Fibroblast of lung (primary cell): ENCODE measurements around the gene ZC3HAV1.

Experiments
- CTCF ChIP-seq, 2 donors: IDR thresholded peaks in 1 of 2; conservative IDR thresholded peaks in 1 of 2; 1 replicate in 1 of 2; 2 replicates in 1 of 2; pipeline ENCODE4 v1.5.1; 2011 to 2012; ENCODE audit warnings: low read length in 2 of 2, control low read depth in 1 of 2, inconsistent platforms in 1 of 2, low read depth in 1 of 2, mild to moderate bottlenecking in 1 of 2
- EZH2 ChIP-seq: IDR thresholded peaks from 2 replicates; pipeline ENCODE4 v1.5.1; 2012; ENCODE audit warnings: low read length, control low read depth, mild to moderate bottlenecking; ENCODE audit errors: missing control alignments

DNA sequence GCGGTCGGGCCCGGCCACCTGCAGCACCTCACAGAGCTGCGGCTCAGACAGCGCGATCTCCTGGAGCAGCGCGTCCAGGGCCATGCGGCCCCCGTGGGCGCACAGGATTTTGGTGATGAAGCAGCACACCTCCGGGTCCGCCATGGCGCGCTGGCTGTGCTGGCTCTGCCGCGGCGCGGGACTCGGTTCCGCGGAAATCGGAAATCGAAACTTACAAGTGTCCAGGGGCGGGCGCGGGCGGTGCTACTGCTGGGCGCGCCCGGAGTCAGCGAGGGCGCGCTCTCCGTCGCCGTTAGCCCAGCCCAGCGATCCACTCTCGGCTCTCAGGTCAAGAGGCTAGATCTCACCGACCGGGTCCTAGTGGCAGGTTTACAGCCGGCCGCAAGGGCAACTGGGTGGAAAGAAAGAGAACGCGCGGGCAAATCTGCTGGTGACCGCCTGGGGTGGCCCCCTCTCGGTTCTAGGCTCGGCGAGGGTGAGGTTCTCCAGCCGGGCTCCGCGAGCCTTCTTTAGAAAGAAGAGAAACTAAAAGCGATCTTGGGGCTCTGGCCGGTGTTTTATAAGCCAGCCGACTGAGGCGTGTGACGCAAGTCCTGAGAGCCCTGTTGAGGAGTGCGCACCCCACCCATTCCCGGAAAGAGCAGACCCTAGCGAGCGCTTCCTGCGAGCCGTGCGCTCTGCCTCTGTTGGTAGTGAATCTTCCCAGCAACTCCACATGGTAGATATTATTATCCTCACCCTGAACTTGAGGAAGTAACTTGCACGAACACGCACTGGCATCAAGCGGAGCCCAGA, at the start of gene ZC3HAV1:
- TF ChIP-seq CTCF (conservative IDR thresholded peaks at IDR 0.05 in 1 of 2, IDR thresholded peaks at IDR 0.05 in 1 of 2; ENCODE audit: low read depth in 1 of 2, low read length in 2 of 2) (no peak), EZH2 (no peak)
